CD4-positive, CD25-positive, alpha-beta regulatory T cell (primary cell): ENCODE measurements around the gene KLK8. TPM values are rescaled to one million over a fixed set of nuclear protein-coding genes. Genes with fewer than 3 reads are reported as not detected.
A peak's percentile ranks its signal among the peaks of the same experiment; 100 is the strongest.

Source experiments
- ATAC-seq, 2 donors: fragments of 150-1000 bp; cut with Tn5 transposase; one replicate each; pipeline ENCODE4 v1.10.0; 2021; ENCODE audit warnings: low read depth in 2 of 2, moderate number of reproducible peaks in 2 of 2, moderate library complexity in 1 of 2
- DNase-seq, 3 donors: peaks; one replicate each; pipeline versions ENCODE4 v3.0.0 to v3.0.0-alpha.2; 2012 to 2022; ENCODE audit warnings: mixed read lengths in 1 of 3
- H3K27ac ChIP-seq: one replicate; pipeline ENCODE4 v1.7.0; 2013; ENCODE audit warnings: mild to moderate bottlenecking, low read length; ENCODE audit not compliant: insufficient read depth, poor library complexity, severe bottlenecking
- H3K27me3 ChIP-seq: one replicate; pipeline ENCODE4 v1.7.0; 2013; ENCODE audit warnings: low read length; ENCODE audit not compliant: control insufficient read depth, insufficient read depth
- H3K36me3 ChIP-seq: one replicate; pipeline ENCODE4 v1.7.0; 2013; ENCODE audit warnings: mild to moderate bottlenecking, low read length, moderate library complexity; ENCODE audit not compliant: control insufficient read depth, insufficient read depth
- H3K4me1 ChIP-seq: 2 replicates; pipeline ENCODE4 v1.7.0; 2013; ENCODE audit warnings: mild to moderate bottlenecking, low read length; ENCODE audit not compliant: insufficient read depth, control insufficient read depth, poor library complexity, severe bottlenecking
- H3K4me3 ChIP-seq: one replicate; pipeline ENCODE4 v1.7.0; 2013; ENCODE audit warnings: low read depth, mild to moderate bottlenecking, low read length, moderate library complexity
- H3K9me3 ChIP-seq, 2 experiments: 1 replicate in 1 of 2; 2 replicates in 1 of 2; pipeline ENCODE4 v1.7.0; 2013; ENCODE audit warnings: low read length in 2 of 2, mild to moderate bottlenecking in 1 of 2, moderate library complexity in 1 of 2; ENCODE audit not compliant: control insufficient read depth in 2 of 2
- H3K27ac Mint-ChIP-seq, 3 donors: one replicate each; pipeline ENCODE4 v1.8.0; 2020 to 2022; ENCODE audit warnings: mild to moderate bottlenecking in 3 of 3, mixed read lengths in 3 of 3, moderate library complexity in 2 of 3
- H3K27me3 Mint-ChIP-seq: one replicate; pipeline ENCODE4 v1.8.0; 2022; ENCODE audit warnings: mild to moderate bottlenecking, mixed read lengths
- H3K36me3 Mint-ChIP-seq: one replicate; pipeline ENCODE4 v1.8.0; 2020; ENCODE audit warnings: mixed read lengths
- H3K4me1 Mint-ChIP-seq, 4 donors: one replicate each; pipeline ENCODE4 v1.8.0; 2020 to 2022; ENCODE audit warnings: mixed read lengths in 4 of 4, mild to moderate bottlenecking in 1 of 4
- H3K4me3 Mint-ChIP-seq, 4 donors: one replicate each; pipeline ENCODE4 v1.8.0; 2020 to 2022; ENCODE audit warnings: mild to moderate bottlenecking in 4 of 4, mixed read lengths in 4 of 4, moderate library complexity in 3 of 4
- H3K9me3 Mint-ChIP-seq, 7 donors: one replicate each; pipeline ENCODE4 v1.8.0; 2020 to 2022; ENCODE audit warnings: mixed read lengths in 7 of 7, mild to moderate bottlenecking in 3 of 7, moderate library complexity in 2 of 7
- polyA plus RNA-seq, 4 donors: library from polyadenylated mRNA; unstranded; fragments of 300-500 nt; fragmentation: Illumina TruSeq; gene quantifications; one replicate each; pipeline ENCODE4 v1.2.3, GENCODE V29; 2021
- total RNA-seq: library from RNA; stranded (reverse); gene quantifications from one replicate; pipeline ENCODE4 v1.2.3, GENCODE V29; 2022

KLK8 gene
- total and polyA plus RNA-seq, 5 donors from 2014 or later, result not detected

- no peaks in the 10 kb centered on the region for H3K36me3 ChIP-seq
- ATAC-seq (no peak), DNase-seq (no peak)
- no peaks in the 10 kb centered on the region for H3K4me1 ChIP-seq
- H3K9me3 ChIP-seq, result no peaks in the 10 kb centered on the region
- H3K27me3 ChIP-seq, result no peaks in the 10 kb centered on the region
- Mint-ChIP-seq H3K27me3 (peaks cover 23% of the 10 kb centered on the region), H3K9me3 (no peaks in the 10 kb centered on the region), H3K4me1 (no peaks in the 10 kb centered on the region), H3K36me3 (no peaks in the 10 kb centered on the region), H3K27ac (no peak within 1 kb of the TSS), H3K4me3 (no peak within 1 kb of the TSS)
- no peak within 1 kb of the TSS for H3K27ac ChIP-seq
- H3K4me3 ChIP-seq, result no peak within 1 kb of the TSS
These were observed 32.0 kb downstream of the KLK8 start, which contains the start of gene KLK6 for GRCh38 chr19:50969413-50969760. KLK6 (minus strand) TSS chr19:50969591; CDS start chr19:50968104, 1,487 bp downstream.

GRCh38 chr19:50968716-50969412 is 32.5 kb downstream of the KLK8 start:
- Mint-ChIP-seq H3K4me1 (no peaks in the 10 kb centered on the region), H3K27me3 (peaks cover 18% of the 10 kb centered on the region), H3K27ac (no peak overlapping the region), H3K4me3 (no peak overlapping the region), H3K9me3 (peaks cover 0 to 3% (median 0%) of the 10 kb centered on the region in 7 donors), H3K36me3 (no peaks in the 10 kb centered on the region)
- Histone ChIP-seq H3K27ac (no peak overlapping the region), H3K36me3 (no peaks in the 10 kb centered on the region), H3K4me1 (no peaks in the 10 kb centered on the region), H3K9me3 (no peaks in the 10 kb centered on the region), H3K4me3 (no peak overlapping the region), H3K27me3 (no peaks in the 10 kb centered on the region)
- DNase-seq (no peak), ATAC-seq (no peak)

- H3K27ac Mint-ChIP-seq, result no peak overlapping the region
- Histone ChIP-seq H3K27me3 (no peaks in the 10 kb centered on the region), H3K27ac (no peak overlapping the region), H3K4me3 (no peak overlapping the region), H3K36me3 (no peaks in the 10 kb centered on the region), H3K4me1 (no peaks in the 10 kb centered on the region), H3K9me3 (no peaks in the 10 kb centered on the region)
- peaks cover 11% of the 10 kb centered on the region for H3K27me3 Mint-ChIP-seq
- no peaks in the 10 kb centered on the region for H3K4me1 Mint-ChIP-seq
- no peak overlapping the region for H3K4me3 Mint-ChIP-seq
- H3K9me3 Mint-ChIP-seq, result peaks cover 0 to 6% (median 0%) of the 10 kb centered on the region in 7 donors
- ATAC-seq, result no peak
- no peaks in the 10 kb centered on the region for H3K36me3 Mint-ChIP-seq
- no peak for DNase-seq
These were observed 33.3 kb downstream of the KLK8 start for GRCh38 chr19:50967929-50968715.

GRCh38 chr19:50964266-50964665 is 37.1 kb downstream of the KLK8 start:
- Histone ChIP-seq H3K4me3 (no peak overlapping the region), H3K36me3 (no peaks in the 10 kb centered on the region), H3K27ac (no peak overlapping the region), H3K27me3 (no peaks in the 10 kb centered on the region), H3K9me3 (no peaks in the 10 kb centered on the region), H3K4me1 (no peaks in the 10 kb centered on the region)
- DNase-seq (no peak), ATAC-seq (no peak)
- Mint-ChIP-seq H3K4me3 (no peak overlapping the region), H3K36me3 (no peaks in the 10 kb centered on the region), H3K9me3 (peaks cover 0 to 16% (median 3%) of the 10 kb centered on the region in 7 donors), H3K4me1 (no peaks in the 10 kb centered on the region), H3K27me3 (no peaks in the 10 kb centered on the region), H3K27ac (no peak overlapping the region)

GRCh38 chr19:50963381-50963780 is 38.0 kb downstream of the KLK8 start:
- Mint-ChIP-seq H3K27ac (no peak overlapping the region), H3K4me3 (no peak overlapping the region), H3K36me3 (no peaks in the 10 kb centered on the region), H3K4me1 (no peaks in the 10 kb centered on the region), H3K9me3 (peaks cover 0 to 16% (median 3%) of the 10 kb centered on the region in 7 donors), H3K27me3 (no peaks in the 10 kb centered on the region)
- no peaks in the 10 kb centered on the region for H3K9me3 ChIP-seq
- DNase-seq (no peak), ATAC-seq (no peak)
- no peak overlapping the region for H3K27ac ChIP-seq
- no peaks in the 10 kb centered on the region for H3K27me3 ChIP-seq
- H3K36me3 ChIP-seq, result no peaks in the 10 kb centered on the region
- H3K4me1 ChIP-seq, result no peaks in the 10 kb centered on the region
- no peak overlapping the region for H3K4me3 ChIP-seq

GRCh38 chr19:50962245-50962644 is 39.2 kb downstream of the KLK8 start:
- H3K9me3 ChIP-seq, result no peaks in the 10 kb centered on the region
- no peak overlapping the region for H3K4me3 ChIP-seq
- H3K4me1 ChIP-seq, result no peaks in the 10 kb centered on the region
- H3K4me1 Mint-ChIP-seq, result no peaks in the 10 kb centered on the region
- peaks cover 0 to 16% (median 3%) of the 10 kb centered on the region in 7 donors for H3K9me3 Mint-ChIP-seq
- H3K36me3 ChIP-seq, result no peaks in the 10 kb centered on the region
- H3K27me3 Mint-ChIP-seq, result peaks cover 4% of the 10 kb centered on the region
- no peak for ATAC-seq
- H3K27me3 ChIP-seq, result no peaks in the 10 kb centered on the region
- DNase-seq, result no peak
- H3K27ac ChIP-seq, result no peak overlapping the region
- no peaks in the 10 kb centered on the region for H3K36me3 Mint-ChIP-seq
- H3K27ac Mint-ChIP-seq, result no peak overlapping the region
- no peak overlapping the region for H3K4me3 Mint-ChIP-seq

- Histone ChIP-seq H3K4me1 (no peaks in the 10 kb centered on the region), H3K9me3 (no peaks in the 10 kb centered on the region), H3K4me3 (no peak overlapping the region), H3K27me3 (no peaks in the 10 kb centered on the region), H3K27ac (no peak overlapping the region), H3K36me3 (no peaks in the 10 kb centered on the region)
- DNase-seq, result no peak
- Mint-ChIP-seq H3K27me3 (peaks cover 5% of the 10 kb centered on the region), H3K9me3 (peaks cover 0 to 16% (median 3%) of the 10 kb centered on the region in 7 donors), H3K27ac (peak overlapping the region in 1 of 3 donors; percentile 89), H3K36me3 (no peaks in the 10 kb centered on the region), H3K4me3 (no peak overlapping the region), H3K4me1 (no peaks in the 10 kb centered on the region)
- no peak for ATAC-seq
These were observed 41.5 kb downstream of the KLK8 start for GRCh38 chr19:50959731-50960500.
